GM12878 (cell line): ENCODE measurements around the gene ARHGAP15. TPM values are rescaled to one million over a fixed set of nuclear protein-coding genes. Genes with fewer than 3 reads are reported as not detected.

Experiments
- ATAC-seq: fragments of 200-7000 bp; cut with Tn5 transposase; 3 replicates; pipeline ENCODE4 v1.9.1; 2020; ENCODE audit warnings: mild to moderate bottlenecking, moderate library complexity
- BruUV-seq: library from RNA; stranded (reverse); fragments of 400-500 nt; replicated peaks from 2 replicates; lab custom pipeline; 2021; lab: Mats Ljungman, UMichigan
- CTCF ChIA-PET: fragments of 300-600 bp; sonication (Branson Sonifier 250); formaldehyde crosslinking; extraction: SDS; loops from one replicate; lab custom pipeline; 2021; ENCODE audit warnings: inconsistent platforms; lab: Yijun Ruan, JAX
- POLR2A ChIA-PET: fragments of 350-600 bp; formaldehyde crosslinking; extraction: SDS; loops from one replicate; lab custom pipeline; 2021; ENCODE audit warnings: inconsistent platforms; lab: Charles Lee
- RAD21 ChIA-PET: fragments of 300-600 bp; sonication (Branson Sonifier 250); formaldehyde crosslinking; loops from one replicate; lab custom pipeline; 2023; ENCODE audit warnings: antibody characterized with exemption; ENCODE audit not compliant: unreplicated experiment; lab: Charles Lee
- SMC1A ChIA-PET: fragments of 300-600 bp; sonication (Branson Sonifier 250); formaldehyde crosslinking; loops from one replicate; lab custom pipeline; 2023; ENCODE audit not compliant: unreplicated experiment, uncharacterized antibody; lab: Charles Lee
- DNase-seq: peaks from one replicate; pipeline ENCODE4 v3.0.0-alpha.2; 2011; ENCODE audit warnings: low read depth, low spot score
- FAIRE-seq: peaks from 3 replicates; lab custom pipeline; 2011; peaks lifted over from hg19 to GRCh38; lab: Jason Lieb, UNC
- H2AFZ ChIP-seq: 2 replicates; pipeline ENCODE4 v1.6.0; 2011; ENCODE audit warnings: low read depth, low read length, control low read depth; ENCODE audit not compliant: control insufficient read depth
- H3K27ac ChIP-seq: 2 replicates; pipeline ENCODE4 v1.5.1; 2011; ENCODE audit warnings: control low read depth; ENCODE audit not compliant: control insufficient read depth, insufficient read depth
- H3K27me3 ChIP-seq, 2 experiments: replicated peaks in 1 of 2; 2 replicates each; pipeline versions ENCODE4 v1.6.0 to v1.6.1; 2011; ENCODE audit warnings: low read length in 1 of 2; ENCODE audit not compliant: control insufficient read depth in 2 of 2, insufficient read depth in 2 of 2
- H3K36me3 ChIP-seq, 2 experiments: 2 replicates each; pipeline ENCODE4 v1.5.1; 2011; ENCODE audit warnings: low read length in 1 of 2; ENCODE audit not compliant: control insufficient read depth in 2 of 2, insufficient read depth in 2 of 2
- H3K4me1 ChIP-seq: 2 replicates; pipeline ENCODE4 v1.6.1; 2011; ENCODE audit warnings: mild to moderate bottlenecking, low read length, moderate library complexity, mixed read lengths; ENCODE audit not compliant: control insufficient read depth, insufficient read depth
- H3K4me2 ChIP-seq: 2 replicates; pipeline ENCODE4 v1.6.0; 2011; ENCODE audit warnings: control low read depth; ENCODE audit not compliant: control insufficient read depth, insufficient read depth
- H3K4me3 ChIP-seq: fragments of 200-600 bp; sonication (generic); 2 replicates; pipeline ENCODE4 v1.5.1; 2016
- H3K79me2 ChIP-seq: 2 replicates; pipeline ENCODE4 v1.6.0; 2011; ENCODE audit warnings: low read length; ENCODE audit not compliant: control insufficient read depth, insufficient read depth
- H3K9ac ChIP-seq: 2 replicates; pipeline ENCODE4 v1.8.0; 2011; ENCODE audit warnings: low read length, control low read depth, mixed read lengths; ENCODE audit not compliant: control insufficient read depth, insufficient read depth
- H3K9me3 ChIP-seq: replicated peaks from 3 replicates; pipeline ENCODE4 v1.5.1; 2011; ENCODE audit warnings: mild to moderate bottlenecking, low read length; ENCODE audit not compliant: control insufficient read depth, insufficient read depth
- H4K20me1 ChIP-seq: 2 replicates; pipeline ENCODE4 v1.6.0; 2011; ENCODE audit not compliant: control insufficient read depth, insufficient read depth
- BCL3 ChIP-seq: IDR thresholded peaks from 2 replicates; pipeline ENCODE4 v1.6.1; 2011; ENCODE audit warnings: borderline replicate concordance, low read depth, mild to moderate bottlenecking, moderate library complexity, low read length; ENCODE audit not compliant: insufficient read depth, poor library complexity, severe bottlenecking
- NR2C1 ChIP-seq: fragments of 450-650 bp; IDR thresholded peaks from 2 replicates; pipeline ENCODE4 v1.6.1; 2017; ENCODE audit warnings: antibody characterized with exemption, mild to moderate bottlenecking, moderate library complexity
- POLR2AphosphoS5 ChIP-seq: IDR thresholded peaks from 2 replicates; pipeline ENCODE4 v1.6.1; 2011; ENCODE audit warnings: mild to moderate bottlenecking, low read length, inconsistent platforms
- SKIL ChIP-seq: fragments of 450-650 bp; IDR thresholded peaks from 2 replicates; pipeline ENCODE4 v1.6.1; 2017; ENCODE audit warnings: mild to moderate bottlenecking, low read depth, inconsistent platforms; ENCODE audit not compliant: poor library complexity, severe bottlenecking
- TCF12 ChIP-seq: IDR thresholded peaks from 2 replicates; pipeline ENCODE4 v1.6.1; 2011; ENCODE audit warnings: low read depth, mild to moderate bottlenecking, low read length
- WGBS: methylation state at CpG from one replicate; pipeline ENCODE4 v1.1.6; 2016; ENCODE audit warnings: low lambda C conversion rate; ENCODE audit not compliant: insufficient replicate concordance, insufficient coverage; ENCODE audit errors: missing lambda C conversion rate; 5-methylcytosine and 5-hydroxymethylcytosine counted together
- in situ Hi-C: fragments of 300-500 bp; cut with MboI; formaldehyde crosslinking; loops from 9 replicates; pipeline ENCODE4 v1.14.3; 2018; ENCODE audit warnings: mixed read lengths
- intact Hi-C: fragments of 100-400 bp; cut with micrococcal nuclease; formaldehyde crosslinking; loops from one replicate; pipeline ENCODE4 v1.14.2; 2022; ENCODE audit not compliant: unreplicated experiment
- polyA plus RNA-seq, 11 experiments: library from polyadenylated mRNA; depleted of rRNA in 4 of 11; unstranded in 6 of 11; stranded (reverse) in 5 of 11; fragments of >200 nt; fragmentation: Nextera tagmentation in 4 of 11; fragmentation: Illumina TruSeq in 1 of 11; extraction: Ambion mirVana in 4 of 11; extraction: Trizol in 1 of 11; gene quantifications; 1 replicate in 1 of 11; 2 replicates in 10 of 11; pipeline versions ENCODE4 v1.2.1 to v1.2.3, GENCODE V29; 2011 to 2016; ENCODE audit warnings: inconsistent platforms in 2 of 11, missing spikeins in 2 of 11, low read depth in 1 of 11
- total RNA-seq, 4 experiments: library from RNA; depleted of rRNA in 3 of 4; stranded (reverse); fragments of >200 nt in 3 of 4; fragmentation: Illumina TruSeq in 1 of 4; extraction: Trizol in 1 of 4; gene quantifications; 2 replicates each; pipeline versions ENCODE4 v1.2.1 to v1.2.3, GENCODE V29; 2013 to 2021

The ARHGAP15 gene
- total and polyA plus RNA-seq, 10 of the 15 experiments (the other 5 are each of a cell fraction or from before 2014, with no cell fraction given), result 38.0 to 92.6 (median 66.7) TPM

- in situ Hi-C loops, result no loop called here
- WGBS, result 41% methylated on average over 4 of the region's 4 CpGs
- no peak for TF ChIP-seq NR2C1
- TF ChIP-seq SKIL, result no peak
- no peak for TF ChIP-seq TCF12
- TF ChIP-seq POLR2AphosphoS5, result no peak
- no peak for TF ChIP-seq BCL3
These were observed 5.3 kb upstream of the ARHGAP15 start for GRCh38 chr2:143123911-143124310.

More at GRCh38 chr2:143123911-143124310, 5.3 kb upstream of the ARHGAP15 start:
- no peak overlapping the region for H3K4me2 ChIP-seq
- no TSS peak for BruUV-seq
- no peak overlapping the region for H3K4me3 ChIP-seq
- no peak overlapping the region for H2AFZ ChIP-seq
- no peaks in the 10 kb centered on the region for H3K27me3 ChIP-seq
- SMC1A ChIA-PET, result interaction anchor here (0.7 to 3.4 kb wide), 7 partner anchors 9 to 127 kb away, joined by 3 to 13 read pairs (median 4); no protein-coding TSS in a partner anchor
- POLR2A ChIA-PET, result no interaction called here
- no peaks in the 10 kb centered on the region; the same call in 2 of the 3 replicates for H3K9me3 ChIP-seq
- ATAC-seq (no peak), FAIRE-seq (no peak), DNase-seq (no peak)
- no peaks in the 10 kb centered on the region for H3K36me3 ChIP-seq
- H3K79me2 ChIP-seq, result no peaks in the 10 kb centered on the region
- CTCF ChIA-PET, result interaction anchor here (0.9 to 6.5 kb wide), 2 partner anchors 12 to 99 kb away, joined by 3 to 54 read pairs; no protein-coding TSS in a partner anchor
- H3K9ac ChIP-seq, result no peak overlapping the region
- intact Hi-C loops, result no loop called here
- RAD21 ChIA-PET, result interaction anchor here (1.2 kb wide), 1 partner anchor 12 kb away, joined by 4 read pairs; no protein-coding TSS in a partner anchor
- H3K27ac ChIP-seq, result no peak overlapping the region
- peaks cover 13% of the 10 kb centered on the region for H3K4me1 ChIP-seq
- no peaks in the 10 kb centered on the region for H4K20me1 ChIP-seq
